ENCODE measurements around the gene KRTAP21-1.

Gene KRTAP21-1

GRCh38 chr21:30719401-30719800, 35.8 kb downstream of the KRTAP21-1 start:
- no peak overlapping the region for H3K27ac ChIP-seq (ENCODE audit: low read depth, low read length)
- H3K36me3 ChIP-seq (ENCODE audit: insufficient read depth, low read length) = no peaks in the 10 kb centered on the region
- no peak overlapping the region for H3K4me3 ChIP-seq (ENCODE audit: low read length)
- H3K4me1 ChIP-seq (ENCODE audit: insufficient read depth, low read length) = no peaks in the 10 kb centered on the region
- H3K9ac ChIP-seq (ENCODE audit: low read depth, low read length) = no peak overlapping the region
- H3K27me3 ChIP-seq (ENCODE audit: insufficient read depth, low read length) = no peaks in the 10 kb centered on the region
- 100% methylated on average over 1 of the region's 1 CpG for WGBS
- H3K9me3 ChIP-seq (ENCODE audit: insufficient read depth, low read depth, low read length) = no peaks in the 10 kb centered on the region

DNA sequence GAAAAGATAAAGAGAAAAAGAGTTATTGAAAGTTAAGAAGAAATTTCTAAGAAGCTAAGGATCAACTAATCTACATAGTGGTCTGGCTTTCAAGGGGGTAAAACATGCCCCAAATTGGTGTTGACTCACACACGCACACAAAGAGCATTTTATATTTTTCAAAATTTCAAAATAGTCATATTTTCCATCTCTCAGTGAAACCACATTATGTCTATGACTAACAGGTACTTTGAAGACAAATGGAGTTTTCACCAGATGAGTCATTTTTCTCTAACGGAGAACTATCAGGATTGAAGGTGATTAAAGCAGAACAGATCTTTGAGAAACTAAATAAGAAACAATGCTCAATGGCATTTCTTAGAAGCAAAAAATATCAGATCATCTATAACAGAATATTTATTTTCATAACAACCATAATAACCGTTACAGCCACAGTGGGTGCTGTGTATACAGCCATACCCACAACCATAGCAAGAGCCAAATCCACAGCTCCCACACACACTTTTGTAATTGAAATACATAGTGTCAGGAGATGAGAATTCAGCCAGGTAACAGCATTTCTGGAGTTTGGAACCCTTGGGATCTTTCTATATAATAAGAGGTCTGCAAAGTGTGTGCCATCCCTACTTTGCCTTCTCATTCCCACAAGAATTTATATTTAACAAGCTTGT, 36.9 kb downstream of the KRTAP21-1 start, which contains the start of gene KRTAP21-3:
Gene KRTAP21-3 (minus strand): TSS at position 539 of the 671 bp plus-strand sequence. CDS start 18 bp downstream, at position 521.
- Histone ChIP-seq H3K27me3 (ENCODE audit: insufficient read depth, low read length) (no peaks in the 10 kb centered on the region), H3K9ac (ENCODE audit: low read depth, low read length) (no peak within 1 kb of the TSS), H3K27ac (ENCODE audit: low read depth, low read length) (no peak within 1 kb of the TSS), H3K9me3 (ENCODE audit: insufficient read depth, low read depth, low read length) (no peaks in the 10 kb centered on the region), H3K4me3 (ENCODE audit: low read length) (no peak within 1 kb of the TSS), H3K4me1 (ENCODE audit: insufficient read depth, low read length) (no peaks in the 10 kb centered on the region), H3K36me3 (ENCODE audit: insufficient read depth, low read length) (no peaks in the 10 kb centered on the region)
- 88% methylated on average over 2 of the region's 3 CpGs for WGBS

- Histone ChIP-seq H3K27ac (ENCODE audit: low read depth, low read length) (no peak overlapping the region), H3K36me3 (ENCODE audit: insufficient read depth, low read length) (no peaks in the 10 kb centered on the region), H3K4me1 (ENCODE audit: insufficient read depth, low read length) (no peaks in the 10 kb centered on the region), H3K9ac (ENCODE audit: low read depth, low read length) (no peak overlapping the region), H3K27me3 (ENCODE audit: insufficient read depth, low read length) (no peaks in the 10 kb centered on the region), H3K9me3 (ENCODE audit: insufficient read depth, low read depth, low read length) (no peaks in the 10 kb centered on the region), H3K4me3 (ENCODE audit: low read length) (no peak overlapping the region)
- 80% methylated on average over 1 of the region's 2 CpGs for WGBS
These were observed 38.1 kb downstream of the KRTAP21-1 start for GRCh38 chr21:30717105-30717504.

DNA sequence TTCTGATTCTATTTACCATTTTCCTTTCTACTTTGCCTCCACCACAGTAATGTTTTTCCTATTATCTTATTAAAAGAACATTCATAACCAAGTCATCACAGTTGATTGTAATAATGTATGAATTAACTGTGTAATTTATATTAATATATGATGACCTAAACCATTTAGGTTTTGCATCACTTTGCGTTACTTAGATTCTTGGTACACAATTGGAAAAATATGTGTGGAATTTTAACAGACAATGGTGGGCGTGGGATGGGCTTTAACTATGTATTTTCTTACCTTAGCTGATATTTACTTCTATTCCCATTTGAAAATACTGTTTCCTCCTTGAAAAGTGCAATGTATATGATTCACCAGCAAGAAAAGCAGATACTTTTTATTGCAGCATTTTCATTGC, 40.3 kb downstream of the KRTAP21-1 start:
- H3K4me3 ChIP-seq (ENCODE audit: low read length) = no peak overlapping the region
- H3K4me1 ChIP-seq (ENCODE audit: insufficient read depth, low read length) = no peaks in the 10 kb centered on the region
- H3K36me3 ChIP-seq (ENCODE audit: insufficient read depth, low read length) = no peaks in the 10 kb centered on the region
- no peaks in the 10 kb centered on the region for H3K27me3 ChIP-seq (ENCODE audit: insufficient read depth, low read length)
- no peak overlapping the region for H3K9ac ChIP-seq (ENCODE audit: low read depth, low read length)
- H3K9me3 ChIP-seq (ENCODE audit: insufficient read depth, low read depth, low read length) = no peaks in the 10 kb centered on the region
- no peak overlapping the region for H3K27ac ChIP-seq (ENCODE audit: low read depth, low read length)
- WGBS = 100% methylated on average over 1 of the region's 2 CpGs

DNA sequence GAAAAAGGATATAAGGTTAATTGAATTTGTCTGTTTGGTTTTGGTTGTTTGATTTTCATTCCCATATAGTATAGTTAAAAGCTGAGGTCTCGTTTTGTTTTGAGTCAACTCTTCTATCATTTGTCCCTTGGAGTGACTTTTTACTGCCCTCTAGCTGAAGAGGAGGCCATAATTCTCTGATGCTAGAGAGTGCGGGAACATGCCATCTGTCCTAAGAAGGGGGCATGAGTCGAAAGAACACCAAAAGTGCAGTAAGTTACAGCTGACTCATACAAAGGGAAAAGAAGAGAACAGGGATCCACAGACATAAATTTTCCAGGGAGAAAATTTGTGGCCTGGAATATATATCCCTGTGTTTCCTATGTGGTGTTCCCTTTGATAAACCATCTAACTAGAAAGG, 40.8 kb downstream of the KRTAP21-1 start:
- 73% methylated on average over 3 of the region's 3 CpGs for WGBS
- Histone ChIP-seq H3K27ac (ENCODE audit: low read depth, low read length) (no peak overlapping the region), H3K4me3 (ENCODE audit: low read length) (no peak overlapping the region)

GRCh38 chr21:30713766-30714165, 41.5 kb downstream of the KRTAP21-1 start:
- Histone ChIP-seq H3K9ac (ENCODE audit: low read depth, low read length) (no peak overlapping the region), H3K36me3 (ENCODE audit: insufficient read depth, low read length) (no peaks in the 10 kb centered on the region), H3K27me3 (ENCODE audit: insufficient read depth, low read length) (no peaks in the 10 kb centered on the region), H3K4me1 (ENCODE audit: insufficient read depth, low read length) (no peaks in the 10 kb centered on the region), H3K9me3 (ENCODE audit: insufficient read depth, low read depth, low read length) (no peaks in the 10 kb centered on the region), H3K4me3 (ENCODE audit: low read length) (no peak overlapping the region), H3K27ac (ENCODE audit: low read depth, low read length) (no peak overlapping the region)
- 96% methylated on average over 3 of the region's 3 CpGs for WGBS

More for the DNA sequence above, 40.8 kb downstream of the KRTAP21-1 start:
- H3K36me3 ChIP-seq (ENCODE audit: insufficient read depth, low read length) = no peaks in the 10 kb centered on the region
- no peaks in the 10 kb centered on the region for H3K9me3 ChIP-seq (ENCODE audit: insufficient read depth, low read depth, low read length)
- H3K27me3 ChIP-seq (ENCODE audit: insufficient read depth, low read length) = no peaks in the 10 kb centered on the region
- no peaks in the 10 kb centered on the region for H3K4me1 ChIP-seq (ENCODE audit: insufficient read depth, low read length)
- H3K9ac ChIP-seq (ENCODE audit: low read depth, low read length) = no peak overlapping the region

GRCh38 chr21:30710499-30710898, 44.7 kb downstream of the KRTAP21-1 start:
- no peaks in the 10 kb centered on the region for H3K4me1 ChIP-seq (ENCODE audit: insufficient read depth, low read length)
- H3K9ac ChIP-seq (ENCODE audit: low read depth, low read length) = no peak overlapping the region
- 62% methylated on average over 3 of the region's 3 CpGs for WGBS
- H3K27me3 ChIP-seq (ENCODE audit: insufficient read depth, low read length) = no peaks in the 10 kb centered on the region
- H3K27ac ChIP-seq (ENCODE audit: low read depth, low read length) = no peak overlapping the region
- no peak overlapping the region for H3K4me3 ChIP-seq (ENCODE audit: low read length)
- H3K36me3 ChIP-seq (ENCODE audit: insufficient read depth, low read length) = no peaks in the 10 kb centered on the region
- H3K9me3 ChIP-seq (ENCODE audit: insufficient read depth, low read depth, low read length) = no peaks in the 10 kb centered on the region

DNA sequence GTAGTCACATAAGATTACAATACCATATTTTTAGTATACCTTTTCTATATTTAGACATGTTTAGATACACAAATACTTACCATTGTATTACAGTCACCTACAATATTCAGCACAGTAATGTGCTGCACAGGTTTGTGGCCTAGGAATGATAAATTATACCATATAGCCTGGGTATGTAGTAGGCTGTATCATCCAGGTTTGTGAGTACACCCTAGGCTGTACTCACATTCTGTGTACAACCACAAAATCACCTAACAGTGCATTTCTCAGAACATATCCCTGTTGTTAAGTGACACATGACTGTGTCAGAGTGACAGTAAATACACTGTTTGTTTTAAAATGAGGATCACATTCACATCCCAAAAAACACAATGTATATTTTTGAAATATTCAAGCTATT, 47.8 kb downstream of the KRTAP21-1 start:
- Histone ChIP-seq H3K27me3 (ENCODE audit: insufficient read depth, low read length) (no peaks in the 10 kb centered on the region), H3K9me3 (ENCODE audit: insufficient read depth, low read depth, low read length) (no peaks in the 10 kb centered on the region), H3K27ac (ENCODE audit: low read depth, low read length) (no peak overlapping the region), H3K4me3 (ENCODE audit: low read length) (no peak overlapping the region), H3K36me3 (ENCODE audit: insufficient read depth, low read length) (no peaks in the 10 kb centered on the region), H3K9ac (ENCODE audit: low read depth, low read length) (no peak overlapping the region), H3K4me1 (ENCODE audit: insufficient read depth, low read length) (no peaks in the 10 kb centered on the region)
